ENCODE data around the gene C2.
A peak's percentile ranks its signal among the peaks of the same experiment; 100 is the strongest.

The C2 gene

DNA sequence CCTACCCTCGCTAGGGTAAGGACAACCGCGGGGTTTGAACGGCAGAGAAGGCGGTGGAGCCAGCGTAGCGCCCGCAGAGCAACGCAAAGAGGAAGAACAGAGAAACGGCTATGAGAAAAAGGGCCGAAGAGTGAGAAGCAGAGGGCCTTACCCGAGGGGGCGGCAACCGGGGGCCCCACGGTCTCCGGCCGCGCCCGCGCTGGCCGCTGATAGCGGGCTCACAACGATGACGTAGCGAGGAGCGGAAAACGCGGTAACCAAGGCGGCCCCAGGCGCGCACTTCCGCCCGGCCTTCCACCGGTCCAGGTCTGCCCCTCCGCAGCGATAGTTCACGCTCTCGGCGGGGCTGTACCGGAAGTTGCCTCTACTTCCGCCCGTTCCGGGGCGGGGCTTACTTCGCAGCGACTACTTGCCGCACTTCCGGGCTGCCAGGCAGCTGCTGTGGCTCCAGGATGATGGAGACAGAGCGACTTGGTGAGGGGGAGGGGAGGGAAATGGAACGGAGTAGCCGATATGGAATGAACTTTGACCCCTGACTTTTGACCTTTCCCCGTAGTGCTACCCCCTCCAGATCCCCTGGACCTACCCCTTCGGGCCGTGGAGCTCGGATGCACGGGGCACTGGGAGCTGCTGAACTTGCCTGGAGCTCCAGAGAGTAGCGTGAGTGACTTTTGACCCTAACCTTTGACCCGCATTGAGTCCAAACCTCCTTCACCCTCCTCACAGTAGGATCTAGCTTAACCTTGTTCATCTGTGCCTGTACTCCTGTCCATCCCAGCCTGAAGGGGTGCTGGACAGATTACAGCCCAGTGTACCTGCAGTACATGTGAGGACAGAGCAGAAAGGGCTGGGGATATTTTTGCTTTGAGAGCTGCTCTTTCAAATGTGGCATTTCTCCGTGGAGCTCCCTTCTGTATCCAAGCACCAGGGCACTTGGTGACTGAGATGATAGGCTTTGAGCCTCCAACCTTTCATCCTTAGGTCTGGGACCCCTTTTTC lies 31.5 kb downstream of the C2 start, which contains the start of the genes NELFE and SKIC2:
Gene NELFE, minus strand, starts transcription at position 231 of the 999 bp plus-strand sequence. CDS start 525 bp downstream, outside the sequence.
Gene SKIC2, plus strand, starts transcription at position 435 of the 999 bp plus-strand sequence. Its CDS starts 18 bp downstream, at position 453.
- no peak for TF ChIP-seq ZNF8 (CRISPR knock-in tag; IDR thresholded peaks at IDR 0.05)
- TF ChIP-seq, protein P1, sequence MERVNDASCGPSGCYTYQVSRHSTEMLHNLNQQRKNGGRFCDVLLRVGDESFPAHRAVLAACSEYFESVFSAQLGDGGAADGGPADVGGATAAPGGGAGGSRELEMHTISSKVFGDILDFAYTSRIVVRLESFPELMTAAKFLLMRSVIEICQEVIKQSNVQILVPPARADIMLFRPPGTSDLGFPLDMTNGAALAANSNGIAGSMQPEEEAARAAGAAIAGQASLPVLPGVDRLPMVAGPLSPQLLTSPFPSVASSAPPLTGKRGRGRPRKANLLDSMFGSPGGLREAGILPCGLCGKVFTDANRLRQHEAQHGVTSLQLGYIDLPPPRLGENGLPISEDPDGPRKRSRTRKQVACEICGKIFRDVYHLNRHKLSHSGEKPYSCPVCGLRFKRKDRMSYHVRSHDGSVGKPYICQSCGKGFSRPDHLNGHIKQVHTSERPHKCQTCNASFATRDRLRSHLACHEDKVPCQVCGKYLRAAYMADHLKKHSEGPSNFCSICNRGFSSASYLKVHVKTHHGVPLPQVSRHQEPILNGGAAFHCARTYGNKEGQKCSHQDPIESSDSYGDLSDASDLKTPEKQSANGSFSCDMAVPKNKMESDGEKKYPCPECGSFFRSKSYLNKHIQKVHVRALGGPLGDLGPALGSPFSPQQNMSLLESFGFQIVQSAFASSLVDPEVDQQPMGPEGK (CRISPR knock-in tag; IDR thresholded peaks at IDR 0.05; ENCODE audit: borderline replicate concordance), result peak; percentile 76; the same call in 1 of the 2 replicates
- peak; percentile 99 for ATAC-seq

DNA sequence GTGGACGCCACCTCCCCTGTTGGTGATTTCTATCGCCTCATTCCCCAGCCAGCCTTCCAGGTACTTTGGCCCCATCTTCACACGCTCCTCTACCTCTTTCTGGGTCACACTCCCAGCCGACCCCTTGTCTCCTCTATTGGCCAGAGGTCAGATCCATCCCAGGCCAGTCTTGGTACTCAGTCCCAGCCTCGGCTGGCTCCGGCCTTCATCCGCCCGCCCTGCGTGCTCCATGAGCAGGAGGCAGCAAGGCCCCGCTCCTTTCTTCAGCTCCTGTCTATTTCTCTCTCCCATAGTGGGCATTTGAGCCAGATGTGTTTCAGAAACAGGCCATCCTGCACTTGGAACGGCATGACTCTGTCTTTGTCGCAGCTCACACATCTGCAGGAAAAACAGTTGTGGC lies 34.1 kb downstream of the C2 start:
- ATAC-seq, result no peak
- TF ChIP-seq, protein P2, sequence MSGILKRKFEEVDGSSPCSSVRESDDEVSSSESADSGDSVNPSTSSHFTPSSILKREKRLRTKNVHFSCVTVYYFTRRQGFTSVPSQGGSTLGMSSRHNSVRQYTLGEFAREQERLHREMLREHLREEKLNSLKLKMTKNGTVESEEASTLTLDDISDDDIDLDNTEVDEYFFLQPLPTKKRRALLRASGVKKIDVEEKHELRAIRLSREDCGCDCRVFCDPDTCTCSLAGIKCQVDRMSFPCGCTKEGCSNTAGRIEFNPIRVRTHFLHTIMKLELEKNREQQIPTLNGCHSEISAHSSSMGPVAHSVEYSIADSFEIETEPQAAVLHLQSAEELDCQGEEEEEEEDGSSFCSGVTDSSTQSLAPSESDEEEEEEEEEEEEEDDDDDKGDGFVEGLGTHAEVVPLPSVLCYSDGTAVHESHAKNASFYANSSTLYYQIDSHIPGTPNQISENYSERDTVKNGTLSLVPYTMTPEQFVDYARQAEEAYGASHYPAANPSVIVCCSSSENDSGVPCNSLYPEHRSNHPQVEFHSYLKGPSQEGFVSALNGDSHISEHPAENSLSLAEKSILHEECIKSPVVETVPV (CRISPR knock-in tag; IDR thresholded peaks at IDR 0.05), result no peak
- TF ChIP-seq RARB (CRISPR knock-in tag; IDR thresholded peaks at IDR 0.05) (no peak), ZFP30 (CRISPR knock-in tag; IDR thresholded peaks at IDR 0.05) (no peak), TOX (CRISPR knock-in tag; IDR thresholded peaks at IDR 0.05; ENCODE audit: borderline replicate concordance) (no peak), CSDC2 (CRISPR knock-in tag; IDR thresholded peaks at IDR 0.05) (no peak)
- TF ChIP-seq, protein P3, sequence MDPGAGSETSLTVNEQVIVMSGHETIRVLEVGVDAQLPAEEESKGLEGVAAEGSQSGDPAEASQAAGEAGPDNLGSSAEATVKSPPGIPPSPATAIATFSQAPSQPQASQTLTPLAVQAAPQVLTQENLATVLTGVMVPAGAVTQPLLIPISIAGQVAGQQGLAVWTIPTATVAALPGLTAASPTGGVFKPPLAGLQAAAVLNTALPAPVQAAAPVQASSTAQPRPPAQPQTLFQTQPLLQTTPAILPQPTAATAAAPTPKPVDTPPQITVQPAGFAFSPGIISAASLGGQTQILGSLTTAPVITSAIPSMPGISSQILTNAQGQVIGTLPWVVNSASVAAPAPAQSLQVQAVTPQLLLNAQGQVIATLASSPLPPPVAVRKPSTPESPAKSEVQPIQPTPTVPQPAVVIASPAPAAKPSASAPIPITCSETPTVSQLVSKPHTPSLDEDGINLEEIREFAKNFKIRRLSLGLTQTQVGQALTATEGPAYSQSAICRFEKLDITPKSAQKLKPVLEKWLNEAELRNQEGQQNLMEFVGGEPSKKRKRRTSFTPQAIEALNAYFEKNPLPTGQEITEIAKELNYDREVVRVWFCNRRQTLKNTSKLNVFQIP (CRISPR knock-in tag; IDR thresholded peaks at IDR 0.05; ENCODE audit: borderline replicate concordance, low read depth), result no peak

DNA sequence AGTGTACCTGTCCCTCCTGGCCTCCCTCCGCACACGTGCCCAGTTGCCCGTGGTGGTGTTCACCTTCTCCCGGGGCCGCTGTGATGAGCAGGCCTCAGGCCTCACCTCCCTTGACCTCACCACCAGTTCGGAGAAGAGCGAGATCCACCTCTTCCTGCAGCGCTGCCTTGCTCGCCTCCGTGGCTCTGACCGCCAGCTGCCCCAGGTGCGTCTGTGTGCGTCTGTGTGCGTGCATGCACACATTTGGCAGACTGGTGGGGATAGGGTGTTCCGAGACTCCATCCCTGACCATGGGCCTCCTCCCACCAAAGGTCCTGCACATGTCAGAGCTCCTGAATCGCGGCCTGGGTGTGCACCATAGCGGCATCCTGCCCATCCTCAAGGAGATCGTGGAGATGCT lies 36.4 kb downstream of the C2 start:
- no peak for TF ChIP-seq GLIS3 (CRISPR knock-in tag; IDR thresholded peaks at IDR 0.05)
- TF ChIP-seq ARNTL (CRISPR knock-in tag; IDR thresholded peaks at IDR 0.05; ENCODE audit: borderline replicate concordance, low read depth), result no peak
- TF ChIP-seq SNAI2 (CRISPR knock-in tag; IDR thresholded peaks at IDR 0.05), result no peak
- TF ChIP-seq ISL1 (CRISPR knock-in tag; IDR thresholded peaks at IDR 0.05), result no peak
- TF ChIP-seq RARB (CRISPR knock-in tag; IDR thresholded peaks at IDR 0.05), result no peak
- TF ChIP-seq ZFP30 (CRISPR knock-in tag; IDR thresholded peaks at IDR 0.05), result no peak
- TF ChIP-seq TCF4 (CRISPR knock-in tag; IDR thresholded peaks at IDR 0.05; ENCODE audit: borderline replicate concordance), result no peak
- TF ChIP-seq, protein P2 (CRISPR knock-in tag; IDR thresholded peaks at IDR 0.05), result no peak
- no peak for TF ChIP-seq ESRRG (CRISPR knock-in tag; IDR thresholded peaks at IDR 0.05)
- no peak for TF ChIP-seq ZC3H10 (CRISPR knock-in tag; IDR thresholded peaks at IDR 0.05)
- TF ChIP-seq BACH2 (CRISPR knock-in tag; IDR thresholded peaks at IDR 0.05; ENCODE audit: borderline replicate concordance), result no peak
- TF ChIP-seq OSR1 (CRISPR knock-in tag; IDR thresholded peaks at IDR 0.05), result no peak
- TF ChIP-seq, protein P4, sequence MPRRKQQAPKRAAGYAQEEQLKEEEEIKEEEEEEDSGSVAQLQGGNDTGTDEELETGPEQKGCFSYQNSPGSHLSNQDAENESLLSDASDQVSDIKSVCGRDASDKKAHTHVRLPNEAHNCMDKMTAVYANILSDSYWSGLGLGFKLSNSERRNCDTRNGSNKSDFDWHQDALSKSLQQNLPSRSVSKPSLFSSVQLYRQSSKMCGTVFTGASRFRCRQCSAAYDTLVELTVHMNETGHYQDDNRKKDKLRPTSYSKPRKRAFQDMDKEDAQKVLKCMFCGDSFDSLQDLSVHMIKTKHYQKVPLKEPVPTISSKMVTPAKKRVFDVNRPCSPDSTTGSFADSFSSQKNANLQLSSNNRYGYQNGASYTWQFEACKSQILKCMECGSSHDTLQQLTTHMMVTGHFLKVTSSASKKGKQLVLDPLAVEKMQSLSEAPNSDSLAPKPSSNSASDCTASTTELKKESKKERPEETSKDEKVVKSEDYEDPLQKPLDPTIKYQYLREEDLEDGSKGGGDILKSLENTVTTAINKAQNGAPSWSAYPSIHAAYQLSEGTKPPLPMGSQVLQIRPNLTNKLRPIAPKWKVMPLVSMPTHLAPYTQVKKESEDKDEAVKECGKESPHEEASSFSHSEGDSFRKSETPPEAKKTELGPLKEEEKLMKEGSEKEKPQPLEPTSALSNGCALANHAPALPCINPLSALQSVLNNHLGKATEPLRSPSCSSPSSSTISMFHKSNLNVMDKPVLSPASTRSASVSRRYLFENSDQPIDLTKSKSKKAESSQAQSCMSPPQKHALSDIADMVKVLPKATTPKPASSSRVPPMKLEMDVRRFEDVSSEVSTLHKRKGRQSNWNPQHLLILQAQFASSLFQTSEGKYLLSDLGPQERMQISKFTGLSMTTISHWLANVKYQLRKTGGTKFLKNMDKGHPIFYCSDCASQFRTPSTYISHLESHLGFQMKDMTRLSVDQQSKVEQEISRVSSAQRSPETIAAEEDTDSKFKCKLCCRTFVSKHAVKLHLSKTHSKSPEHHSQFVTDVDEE (CRISPR knock-in tag; IDR thresholded peaks at IDR 0.05), result no peak
- no peak for ATAC-seq

All from SK-N-SH treated with all-trans-retinoic acid at 6 μM for 48 hours (cell line).